GM21526 (cell line): ENCODE data around the gene NDUFS4.
"Not testable (repeated sequence)": the region's sequence is repeated elsewhere in the genome, so short reads cannot be mapped to it uniquely, and the experiment has no call there.

Experiments used
- ATAC-seq: cut with Tn5 transposase; IDR thresholded peaks from one replicate; pipeline ENCODE4 v1.9.1; 2021; ENCODE audit warnings: moderate library complexity; ENCODE audit not compliant: unreplicated experiment, low FRiP score

The NDUFS4 gene

GRCh38 chr5:53645078-53645477 lies 84.6 kb downstream of the NDUFS4 start:
- no peak for ATAC-seq

GRCh38 chr5:53649352-53649751 lies 88.9 kb downstream of the NDUFS4 start:
- ATAC-seq = no peak

- ATAC-seq = not testable (repeated sequence)
Observed at GRCh38 chr5:53660573-53660972, 100.1 kb downstream of the NDUFS4 start.

GRCh38 chr5:53665313-53665712 lies 104.9 kb downstream of the NDUFS4 start:
- not testable (repeated sequence) for ATAC-seq

- no peak for ATAC-seq
Observed at GRCh38 chr5:53667621-53668020, 107.2 kb downstream of the NDUFS4 start.

- ATAC-seq = no peak
Observed at GRCh38 chr5:53671447-53671846, 111.0 kb downstream of the NDUFS4 start.

GRCh38 chr5:53674121-53674520 lies 113.7 kb downstream of the NDUFS4 start:
- ATAC-seq = no peak

- no peak for ATAC-seq
Observed at GRCh38 chr5:53677632-53678031, 117.2 kb downstream of the NDUFS4 start.

GRCh38 chr5:53678981-53679660 lies 118.7 kb downstream of the NDUFS4 start:
- no peak for ATAC-seq

GRCh38 chr5:53681079-53681478 lies 120.6 kb downstream of the NDUFS4 start:
- no peak for ATAC-seq

GRCh38 chr5:53691014-53691413 lies 130.6 kb downstream of the NDUFS4 start:
- no peak for ATAC-seq

GRCh38 chr5:53694520-53695022 lies 134.1 kb downstream of the NDUFS4 start:
- no peak for ATAC-seq

- not testable (repeated sequence) for ATAC-seq
Observed at GRCh38 chr5:53710405-53710804, 150.0 kb downstream of the NDUFS4 start.

GRCh38 chr5:53712327-53712726 lies 151.9 kb downstream of the NDUFS4 start:
- ATAC-seq = no peak

- ATAC-seq = no peak
Observed at GRCh38 chr5:53713978-53714666, 153.7 kb downstream of the NDUFS4 start.

- ATAC-seq = no peak
Observed at GRCh38 chr5:53714667-53715010, 154.2 kb downstream of the NDUFS4 start.

GRCh38 chr5:53726121-53726520 lies 165.7 kb downstream of the NDUFS4 start:
- ATAC-seq = no peak

GRCh38 chr5:53730943-53731342 lies 170.5 kb downstream of the NDUFS4 start:
- ATAC-seq = no peak
